ENCODE data around the gene LXN. TPM values are rescaled to one million over a fixed set of nuclear protein-coding genes. Genes with fewer than 3 reads are reported as not detected.

Gene LXN
- total RNA-seq, 4 donors from 2014 or later: 18.2 to 33.6 (median 26.0) TPM

DNA sequence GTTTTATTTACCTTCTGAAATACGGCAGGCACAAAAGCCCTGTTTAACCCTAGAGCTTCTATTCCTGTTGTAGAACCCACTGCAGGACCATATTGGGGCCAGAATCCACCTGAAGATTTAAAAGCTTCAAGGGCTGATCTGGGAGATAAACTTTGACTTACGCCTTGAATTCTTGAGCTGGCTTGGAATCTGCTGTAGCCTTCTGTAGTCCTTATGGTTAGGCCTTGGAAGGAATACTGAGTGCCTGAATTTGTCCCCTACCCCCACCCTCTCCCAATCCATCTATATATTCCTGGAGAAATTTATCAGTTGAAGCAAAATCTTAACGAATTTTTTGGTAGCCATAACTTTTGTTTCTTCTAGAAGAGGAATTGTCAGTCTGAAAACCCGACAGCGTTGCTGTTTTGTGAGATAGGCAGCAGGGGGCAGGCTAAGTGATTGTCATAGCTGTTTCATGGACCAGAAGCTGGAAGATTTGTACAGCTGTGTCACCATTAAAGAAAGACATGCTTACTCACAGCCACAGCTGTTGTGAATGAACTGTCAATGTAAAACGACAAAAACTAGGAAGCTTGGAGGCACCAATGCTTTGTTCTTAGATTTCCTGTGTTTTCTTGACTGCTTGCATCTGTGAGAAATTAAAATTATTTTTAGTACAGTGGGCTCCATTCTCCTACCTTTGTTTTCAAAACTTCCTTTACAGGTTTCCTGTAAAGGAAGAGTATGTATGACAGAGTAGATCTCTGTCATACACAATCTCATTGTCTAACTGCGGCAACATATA is 12.8 kb downstream of the LXN start:
- Histone ChIP-seq H3K9me3 (no peaks in the 10 kb centered on the region), H3K27ac (no peak overlapping the region), H3K4me3 (no peak overlapping the region), H3K36me3 (peaks cover 0 to 65% (median 3%) of the 10 kb centered on the region in 3 donors), H3K27me3 (no peaks in the 10 kb centered on the region), H3K4me1 (peaks cover 0 to 5% (median 0%) of the 10 kb centered on the region in 4 donors)
- no peak for TF ChIP-seq POLR2A (IDR thresholded peaks at IDR 0.05)
- TF ChIP-seq, protein P1, sequence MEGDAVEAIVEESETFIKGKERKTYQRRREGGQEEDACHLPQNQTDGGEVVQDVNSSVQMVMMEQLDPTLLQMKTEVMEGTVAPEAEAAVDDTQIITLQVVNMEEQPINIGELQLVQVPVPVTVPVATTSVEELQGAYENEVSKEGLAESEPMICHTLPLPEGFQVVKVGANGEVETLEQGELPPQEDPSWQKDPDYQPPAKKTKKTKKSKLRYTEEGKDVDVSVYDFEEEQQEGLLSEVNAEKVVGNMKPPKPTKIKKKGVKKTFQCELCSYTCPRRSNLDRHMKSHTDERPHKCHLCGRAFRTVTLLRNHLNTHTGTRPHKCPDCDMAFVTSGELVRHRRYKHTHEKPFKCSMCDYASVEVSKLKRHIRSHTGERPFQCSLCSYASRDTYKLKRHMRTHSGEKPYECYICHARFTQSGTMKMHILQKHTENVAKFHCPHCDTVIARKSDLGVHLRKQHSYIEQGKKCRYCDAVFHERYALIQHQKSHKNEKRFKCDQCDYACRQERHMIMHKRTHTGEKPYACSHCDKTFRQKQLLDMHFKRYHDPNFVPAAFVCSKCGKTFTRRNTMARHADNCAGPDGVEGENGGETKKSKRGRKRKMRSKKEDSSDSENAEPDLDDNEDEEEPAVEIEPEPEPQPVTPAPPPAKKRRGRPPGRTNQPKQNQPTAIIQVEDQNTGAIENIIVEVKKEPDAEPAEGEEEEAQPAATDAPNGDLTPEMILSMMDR (IDR thresholded peaks at IDR 0.05): peak; percentile 20 to 82 (median 66)
- DNase-seq: peak in 2 of 3 donors; percentile 51 to 69

DNA sequence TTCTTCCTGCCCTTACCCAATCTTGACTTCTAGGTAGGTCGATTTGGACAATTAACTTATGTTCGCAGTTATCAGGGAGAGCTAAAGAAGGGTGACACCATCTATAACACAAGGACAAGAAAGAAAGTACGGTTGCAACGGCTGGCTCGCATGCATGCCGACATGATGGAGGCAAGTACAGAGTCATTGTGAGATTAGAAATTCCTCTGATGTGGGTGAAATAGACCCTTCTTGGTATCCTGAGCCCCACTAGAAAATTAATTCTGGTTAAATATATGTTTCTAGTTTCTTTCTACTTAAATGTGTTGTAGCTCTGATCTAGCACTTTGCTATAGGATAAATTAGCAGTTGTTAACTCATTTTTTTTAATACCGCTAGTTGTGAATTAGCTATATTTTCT is 13.6 kb downstream of the LXN start:
- Histone ChIP-seq H3K4me1 (peaks cover 0 to 5% (median 0%) of the 10 kb centered on the region in 4 donors), H3K4me3 (no peak overlapping the region), H3K9me3 (no peaks in the 10 kb centered on the region), H3K36me3 (peaks cover 0 to 71% (median 4%) of the 10 kb centered on the region in 3 donors), H3K27me3 (no peaks in the 10 kb centered on the region), H3K27ac (no peak overlapping the region)
- DNase-seq: no peak
- TF ChIP-seq, protein P1 (IDR thresholded peaks at IDR 0.05): no peak
- no peak for TF ChIP-seq POLR2A (IDR thresholded peaks at IDR 0.05)

DNA sequence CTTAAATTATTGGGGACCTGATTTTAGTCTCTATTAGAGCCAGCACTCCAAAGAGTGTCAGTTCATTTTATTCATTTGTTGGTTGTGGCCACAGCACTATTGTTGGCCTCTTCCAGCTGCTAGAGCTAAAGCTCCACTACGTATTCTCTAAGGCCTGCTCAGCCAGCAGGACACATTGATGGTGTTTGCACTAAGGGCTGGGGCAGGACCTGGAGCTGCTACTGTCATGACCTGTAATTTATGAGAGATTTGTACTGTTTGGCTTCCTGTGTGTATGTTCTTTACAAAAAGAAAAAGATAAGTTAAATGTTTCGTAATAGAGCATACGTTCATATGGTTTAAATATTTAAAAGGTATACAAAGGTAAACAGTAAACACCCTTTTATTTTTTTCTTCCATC is 20.0 kb downstream of the LXN start:
- DNase-seq: no peak

DNA sequence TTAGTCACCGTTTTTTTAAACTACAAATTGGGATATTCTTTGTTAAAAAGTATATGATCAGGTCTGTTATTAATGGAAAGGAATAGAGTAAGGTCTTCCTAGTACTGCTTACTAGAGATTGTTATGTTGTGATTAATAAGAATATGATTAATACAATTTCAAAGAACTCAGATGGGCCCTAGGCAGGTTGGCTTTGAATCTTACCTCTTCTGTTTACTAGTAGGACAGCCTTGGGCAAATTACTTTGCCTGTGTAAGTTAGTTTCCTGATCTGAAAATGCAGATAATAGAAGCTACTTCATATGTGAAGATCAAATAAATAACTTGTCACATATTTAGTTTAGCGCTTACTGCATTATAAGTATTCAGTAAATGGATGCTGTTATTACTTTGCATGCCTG is 21.3 kb downstream of the LXN start:
- no peak overlapping the region for H3K4me3 ChIP-seq
- H3K27me3 ChIP-seq: no peaks in the 10 kb centered on the region
- H3K4me1 ChIP-seq: peaks cover 0 to 3% (median 0%) of the 10 kb centered on the region in 4 donors
- no peak overlapping the region for H3K27ac ChIP-seq
- no peaks in the 10 kb centered on the region for H3K9me3 ChIP-seq
- H3K36me3 ChIP-seq: peaks cover 0 to 78% (median 4%) of the 10 kb centered on the region in 3 donors
- no peak for DNase-seq
- no peak for TF ChIP-seq POLR2A (IDR thresholded peaks at IDR 0.05)
- TF ChIP-seq, protein P1 (IDR thresholded peaks at IDR 0.05): no peak

More for the DNA sequence above, 20.0 kb downstream of the LXN start:
- no peak overlapping the region for H3K4me3 ChIP-seq
- H3K27ac ChIP-seq: no peak overlapping the region
- H3K27me3 ChIP-seq: no peaks in the 10 kb centered on the region
- H3K36me3 ChIP-seq: peaks cover 0 to 77% (median 4%) of the 10 kb centered on the region in 3 donors
- H3K9me3 ChIP-seq: no peaks in the 10 kb centered on the region
- no peak for TF ChIP-seq POLR2A (IDR thresholded peaks at IDR 0.05)
- TF ChIP-seq, protein P1 (IDR thresholded peaks at IDR 0.05): no peak
- H3K4me1 ChIP-seq: no peaks in the 10 kb centered on the region

DNA sequence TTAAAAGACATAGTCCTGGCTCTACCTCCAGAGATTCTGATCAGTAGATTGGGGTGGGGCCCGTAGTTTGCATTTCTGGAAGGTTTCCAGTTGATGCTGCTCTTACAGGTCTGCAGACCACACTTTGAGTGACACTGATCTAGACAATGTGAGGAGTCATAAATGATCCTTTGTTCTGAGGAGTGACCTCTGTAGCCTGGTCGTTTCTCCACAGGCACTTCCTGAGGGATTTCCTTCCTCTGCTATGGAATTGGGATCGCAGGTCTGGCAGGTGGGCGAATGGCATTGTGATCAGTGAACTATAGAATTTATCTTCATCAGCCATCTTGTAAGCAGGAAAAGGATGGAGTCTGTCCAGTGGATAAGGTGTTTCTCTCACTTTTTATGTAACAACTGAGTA is 22.7 kb downstream of the LXN start:
- H3K4me3 ChIP-seq: no peak overlapping the region
- H3K27ac ChIP-seq: no peak overlapping the region
- no peak for TF ChIP-seq POLR2A (IDR thresholded peaks at IDR 0.05)
- TF ChIP-seq, protein P1 (IDR thresholded peaks at IDR 0.05): no peak
- H3K9me3 ChIP-seq: no peaks in the 10 kb centered on the region
- DNase-seq: no peak
- H3K27me3 ChIP-seq: no peaks in the 10 kb centered on the region
- H3K36me3 ChIP-seq: peaks cover 0 to 69% (median 3%) of the 10 kb centered on the region in 3 donors
- peaks cover 0 to 16% (median 4%) of the 10 kb centered on the region in 4 donors for H3K4me1 ChIP-seq
